ENCODE results near the gene NCKAP5.

NCKAP5 gene

GRCh38 chr2:133338224-133338623 is 230.0 kb downstream of the NCKAP5 start:
- no peaks in the 10 kb centered on the region for H3K27me3 ChIP-seq (ENCODE audit: control insufficient read depth, insufficient read depth, low read length, poor library complexity, severe bottlenecking)

GRCh38 chr2:133334923-133335322 is 233.3 kb downstream of the NCKAP5 start:
- Histone ChIP-seq H3K4me3 (ENCODE audit: insufficient read depth, low read depth, low read length) (no peak overlapping the region), H3K9me3 (ENCODE audit: control insufficient read depth, low read length) (no peaks in the 10 kb centered on the region), H3K4me1 (ENCODE audit: control insufficient read depth, insufficient read depth, low read length) (no peaks in the 10 kb centered on the region), H3K27ac (ENCODE audit: insufficient read depth, low read depth, low read length, poor library complexity, severe bottlenecking) (no peak overlapping the region), H3K27me3 (ENCODE audit: control insufficient read depth, insufficient read depth, low read length, poor library complexity, severe bottlenecking) (no peaks in the 10 kb centered on the region), H3K36me3 (ENCODE audit: control insufficient read depth, insufficient read depth, low read length) (no peaks in the 10 kb centered on the region)
- WGBS, 2 experiments, result 48 to 63% methylated on average over 3 of the region's 3 CpGs

More at GRCh38 chr2:133338224-133338623, 230.0 kb downstream of the NCKAP5 start:
- no peaks in the 10 kb centered on the region for H3K36me3 ChIP-seq (ENCODE audit: control insufficient read depth, insufficient read depth, low read length)
- H3K9me3 ChIP-seq (ENCODE audit: control insufficient read depth, low read length), result no peaks in the 10 kb centered on the region
- H3K4me1 ChIP-seq (ENCODE audit: control insufficient read depth, insufficient read depth, low read length), result peaks cover 9% of the 10 kb centered on the region
- H3K27ac ChIP-seq (ENCODE audit: insufficient read depth, low read depth, low read length, poor library complexity, severe bottlenecking), result no peak overlapping the region
- WGBS, 2 experiments, result 67% methylated on average over 1 of the region's 1 CpG; no CpG with 5 or more reads in 1 of the 2 experiments
- H3K4me3 ChIP-seq (ENCODE audit: insufficient read depth, low read depth, low read length), result no peak overlapping the region

- Histone ChIP-seq H3K27me3 (ENCODE audit: control insufficient read depth, insufficient read depth, low read length, poor library complexity, severe bottlenecking) (no peaks in the 10 kb centered on the region), H3K4me3 (ENCODE audit: insufficient read depth, low read depth, low read length) (no peak overlapping the region), H3K9me3 (ENCODE audit: control insufficient read depth, low read length) (no peaks in the 10 kb centered on the region), H3K4me1 (ENCODE audit: control insufficient read depth, insufficient read depth, low read length) (no peaks in the 10 kb centered on the region), H3K36me3 (ENCODE audit: control insufficient read depth, insufficient read depth, low read length) (no peaks in the 10 kb centered on the region), H3K27ac (ENCODE audit: insufficient read depth, low read depth, low read length, poor library complexity, severe bottlenecking) (no peak overlapping the region)
- WGBS, 2 experiments, result 83 to 87% methylated on average over 6 of the region's 6 CpGs
Observed at GRCh38 chr2:133333181-133333580, 235.1 kb downstream of the NCKAP5 start.

GRCh38 chr2:133331436-133331835 is 236.8 kb downstream of the NCKAP5 start:
- no peaks in the 10 kb centered on the region for H3K27me3 ChIP-seq (ENCODE audit: control insufficient read depth, insufficient read depth, low read length, poor library complexity, severe bottlenecking)
- H3K9me3 ChIP-seq (ENCODE audit: control insufficient read depth, low read length), result no peaks in the 10 kb centered on the region
- H3K36me3 ChIP-seq (ENCODE audit: control insufficient read depth, insufficient read depth, low read length), result no peaks in the 10 kb centered on the region
- no peak overlapping the region for H3K4me3 ChIP-seq (ENCODE audit: insufficient read depth, low read depth, low read length)
- no peak overlapping the region for H3K27ac ChIP-seq (ENCODE audit: insufficient read depth, low read depth, low read length, poor library complexity, severe bottlenecking)
- WGBS, 2 experiments, result 90 to 92% methylated on average over 6 of the region's 6 CpGs
- no peaks in the 10 kb centered on the region for H3K4me1 ChIP-seq (ENCODE audit: control insufficient read depth, insufficient read depth, low read length)

- no peaks in the 10 kb centered on the region for H3K9me3 ChIP-seq (ENCODE audit: control insufficient read depth, low read length)
- WGBS, 2 experiments, result 88 to 89% methylated on average over 7 of the region's 7 CpGs
- H3K4me1 ChIP-seq (ENCODE audit: control insufficient read depth, insufficient read depth, low read length), result no peaks in the 10 kb centered on the region
- no peak overlapping the region for H3K27ac ChIP-seq (ENCODE audit: insufficient read depth, low read depth, low read length, poor library complexity, severe bottlenecking)
- no peaks in the 10 kb centered on the region for H3K36me3 ChIP-seq (ENCODE audit: control insufficient read depth, insufficient read depth, low read length)
- no peaks in the 10 kb centered on the region for H3K27me3 ChIP-seq (ENCODE audit: control insufficient read depth, insufficient read depth, low read length, poor library complexity, severe bottlenecking)
- no peak overlapping the region for H3K4me3 ChIP-seq (ENCODE audit: insufficient read depth, low read depth, low read length)
Observed at GRCh38 chr2:133326652-133327397, 241.4 kb downstream of the NCKAP5 start.

- WGBS, 2 experiments, result 89 to 93% methylated on average over 4 of the region's 4 CpGs
- H3K27me3 ChIP-seq (ENCODE audit: control insufficient read depth, insufficient read depth, low read length, poor library complexity, severe bottlenecking), result no peaks in the 10 kb centered on the region
- no peaks in the 10 kb centered on the region for H3K9me3 ChIP-seq (ENCODE audit: control insufficient read depth, low read length)
- H3K27ac ChIP-seq (ENCODE audit: insufficient read depth, low read depth, low read length, poor library complexity, severe bottlenecking), result no peak overlapping the region
- H3K36me3 ChIP-seq (ENCODE audit: control insufficient read depth, insufficient read depth, low read length), result no peaks in the 10 kb centered on the region
- H3K4me3 ChIP-seq (ENCODE audit: insufficient read depth, low read depth, low read length), result no peak overlapping the region
- H3K4me1 ChIP-seq (ENCODE audit: control insufficient read depth, insufficient read depth, low read length), result no peaks in the 10 kb centered on the region
Observed at GRCh38 chr2:133324150-133324561, 244.1 kb downstream of the NCKAP5 start.

- H3K4me1 ChIP-seq (ENCODE audit: control insufficient read depth, insufficient read depth, low read length), result no peaks in the 10 kb centered on the region
- no peaks in the 10 kb centered on the region for H3K27me3 ChIP-seq (ENCODE audit: control insufficient read depth, insufficient read depth, low read length, poor library complexity, severe bottlenecking)
- WGBS, 2 experiments, result 88 to 100% methylated on average over 1 of the region's 1 CpG
- H3K27ac ChIP-seq (ENCODE audit: insufficient read depth, low read depth, low read length, poor library complexity, severe bottlenecking), result no peak overlapping the region
- no peaks in the 10 kb centered on the region for H3K9me3 ChIP-seq (ENCODE audit: control insufficient read depth, low read length)
- H3K36me3 ChIP-seq (ENCODE audit: control insufficient read depth, insufficient read depth, low read length), result no peaks in the 10 kb centered on the region
- no peak overlapping the region for H3K4me3 ChIP-seq (ENCODE audit: insufficient read depth, low read depth, low read length)
Observed at GRCh38 chr2:133322909-133323308, 245.4 kb downstream of the NCKAP5 start.

- 95 to 97% methylated on average over 3 of the region's 3 CpGs for WGBS, 2 experiments
- Histone ChIP-seq H3K4me1 (ENCODE audit: control insufficient read depth, insufficient read depth, low read length) (no peaks in the 10 kb centered on the region), H3K27ac (ENCODE audit: insufficient read depth, low read depth, low read length, poor library complexity, severe bottlenecking) (no peak overlapping the region), H3K27me3 (ENCODE audit: control insufficient read depth, insufficient read depth, low read length, poor library complexity, severe bottlenecking) (no peaks in the 10 kb centered on the region), H3K9me3 (ENCODE audit: control insufficient read depth, low read length) (no peaks in the 10 kb centered on the region), H3K36me3 (ENCODE audit: control insufficient read depth, insufficient read depth, low read length) (no peaks in the 10 kb centered on the region), H3K4me3 (ENCODE audit: insufficient read depth, low read depth, low read length) (no peak overlapping the region)
Observed at GRCh38 chr2:133317178-133317577, 251.1 kb downstream of the NCKAP5 start.

GRCh38 chr2:133316557-133316956 is 251.7 kb downstream of the NCKAP5 start:
- no peak overlapping the region for H3K4me3 ChIP-seq (ENCODE audit: insufficient read depth, low read depth, low read length)
- H3K27me3 ChIP-seq (ENCODE audit: control insufficient read depth, insufficient read depth, low read length, poor library complexity, severe bottlenecking), result no peaks in the 10 kb centered on the region
- H3K4me1 ChIP-seq (ENCODE audit: control insufficient read depth, insufficient read depth, low read length), result no peaks in the 10 kb centered on the region
- H3K9me3 ChIP-seq (ENCODE audit: control insufficient read depth, low read length), result no peaks in the 10 kb centered on the region
- WGBS, 2 experiments, result 89 to 99% methylated on average over 2 of the region's 2 CpGs
- H3K36me3 ChIP-seq (ENCODE audit: control insufficient read depth, insufficient read depth, low read length), result no peaks in the 10 kb centered on the region
- no peak overlapping the region for H3K27ac ChIP-seq (ENCODE audit: insufficient read depth, low read depth, low read length, poor library complexity, severe bottlenecking)

GRCh38 chr2:133315280-133315679 is 253.0 kb downstream of the NCKAP5 start:
- WGBS, 2 experiments, result 95 to 96% methylated on average over 6 of the region's 6 CpGs
- no peaks in the 10 kb centered on the region for H3K27me3 ChIP-seq (ENCODE audit: control insufficient read depth, insufficient read depth, low read length, poor library complexity, severe bottlenecking)
- no peaks in the 10 kb centered on the region for H3K9me3 ChIP-seq (ENCODE audit: control insufficient read depth, low read length)

More at GRCh38 chr2:133315280-133315679, 253.0 kb downstream of the NCKAP5 start:
- Histone ChIP-seq H3K4me3 (ENCODE audit: insufficient read depth, low read depth, low read length) (no peak overlapping the region), H3K27ac (ENCODE audit: insufficient read depth, low read depth, low read length, poor library complexity, severe bottlenecking) (no peak overlapping the region), H3K4me1 (ENCODE audit: control insufficient read depth, insufficient read depth, low read length) (no peaks in the 10 kb centered on the region), H3K36me3 (ENCODE audit: control insufficient read depth, insufficient read depth, low read length) (no peaks in the 10 kb centered on the region)
